NCI-H1048 (cell line): ENCODE measurements around the gene FOXP2.
"Not testable (repeated sequence)": the region's sequence is repeated elsewhere in the genome, so short reads cannot be mapped to it uniquely, and the experiment has no call there.

Source experiments
- DNase-seq: peaks from one replicate; lab custom pipeline; 2025; lab: John Stamatoyannopoulos, UW

The FOXP2 gene

GRCh38 chr7:114504586-114504985 lies 90.0 kb downstream of the FOXP2 start:
- no peak for DNase-seq

DNA sequence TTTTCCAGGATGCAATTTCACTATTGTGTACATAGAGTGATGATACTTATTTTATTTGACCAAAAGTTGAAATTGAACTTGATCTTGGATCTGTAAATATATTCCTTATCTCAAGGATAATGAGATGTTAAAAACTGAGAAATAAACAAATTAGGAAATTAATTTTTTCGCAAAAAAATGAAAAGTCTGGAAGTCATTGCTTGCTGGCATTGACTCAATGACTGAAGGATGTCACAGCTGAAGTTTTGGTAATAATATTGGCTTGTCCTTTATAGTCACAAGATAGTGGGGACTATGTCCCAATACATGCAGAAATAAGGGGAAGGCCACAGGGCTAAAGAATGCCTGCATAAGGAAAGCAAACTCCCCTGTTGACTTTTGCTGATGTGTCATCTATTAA lies 92.8 kb downstream of the FOXP2 start:
- DNase-seq = no peak

DNA sequence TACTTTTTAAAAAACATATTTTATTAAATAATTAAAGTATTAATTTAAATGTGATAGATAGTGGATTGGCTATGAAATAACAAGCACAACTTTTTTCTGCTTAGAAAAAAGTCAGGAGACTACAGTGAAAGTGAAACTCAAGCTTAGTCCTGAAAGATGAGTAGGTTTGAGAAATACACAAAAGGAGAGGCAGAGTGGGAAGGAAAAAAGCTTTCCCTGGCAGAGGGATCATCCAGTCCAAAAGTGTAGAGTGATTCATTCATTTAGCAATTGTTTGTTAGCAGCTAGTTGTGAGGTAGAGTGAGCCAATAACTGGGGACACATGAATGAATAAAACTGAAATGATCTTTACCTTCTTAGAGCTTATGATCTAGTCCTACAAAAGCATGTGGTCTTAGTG lies 93.5 kb downstream of the FOXP2 start:
- no peak for DNase-seq

- DNase-seq = not testable (repeated sequence)
Measured at GRCh38 chr7:114510824-114511223, 96.2 kb downstream of the FOXP2 start.

DNA sequence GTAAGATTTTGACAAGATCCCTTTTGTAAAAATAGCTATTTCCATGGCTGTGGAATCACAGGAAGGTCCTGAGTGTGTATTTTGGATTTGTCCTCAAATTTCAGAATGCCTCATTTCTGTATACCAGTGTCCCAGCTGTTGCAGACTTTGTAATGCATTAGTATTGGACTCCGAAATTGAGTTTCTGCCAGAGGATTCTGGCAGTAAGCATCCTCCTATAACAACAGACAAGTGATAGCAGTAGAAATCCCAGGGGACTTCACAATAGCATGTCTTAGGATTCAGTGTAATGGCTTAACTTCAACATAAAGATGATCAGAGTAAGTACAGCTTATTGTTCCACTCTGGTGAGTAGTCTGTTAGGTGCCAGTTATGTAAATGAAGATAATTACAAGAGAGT lies 104.6 kb downstream of the FOXP2 start:
- DNase-seq = no peak

DNA sequence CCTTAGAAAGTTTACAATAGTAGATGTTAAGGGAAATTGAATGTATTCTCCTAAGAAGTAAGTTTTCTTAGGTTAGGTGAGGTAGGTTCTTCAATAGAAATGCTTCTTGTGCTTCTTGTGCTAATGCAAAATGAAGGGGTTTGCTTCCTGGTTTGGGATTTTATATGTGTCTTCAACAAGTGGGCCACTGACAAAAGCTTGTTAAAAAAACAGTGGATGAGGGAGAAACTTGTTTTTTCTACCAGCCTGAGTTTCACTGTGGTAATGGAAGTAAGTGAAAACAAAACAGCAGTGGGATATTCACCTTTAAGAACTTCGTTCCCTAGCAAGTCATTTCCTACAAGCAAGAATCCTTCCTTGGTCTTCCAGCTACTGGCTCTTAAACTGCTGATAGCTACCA lies 107.5 kb downstream of the FOXP2 start:
- no peak for DNase-seq

DNA sequence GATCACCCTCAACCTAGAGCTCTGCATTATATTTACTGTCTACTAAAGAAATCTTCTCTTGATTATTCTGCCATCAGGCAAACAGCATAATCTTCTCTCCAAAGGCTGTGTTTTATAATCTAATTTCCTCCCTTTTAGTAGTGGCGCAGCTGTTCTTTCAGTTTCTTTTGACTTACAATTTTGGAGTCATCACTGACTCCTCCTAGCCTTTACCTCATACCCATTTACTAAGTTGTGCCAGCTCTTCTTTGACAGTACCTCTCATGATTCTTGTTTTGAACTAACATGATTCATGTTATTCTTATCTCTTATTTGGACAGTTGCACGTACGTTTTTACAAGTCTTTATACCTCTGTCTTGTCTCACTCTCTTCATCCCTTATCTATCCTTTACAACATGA lies 113.0 kb downstream of the FOXP2 start:
- DNase-seq = no peak

GRCh38 chr7:114530057-114530611 lies 115.5 kb downstream of the FOXP2 start:
- DNase-seq = no peak

- no peak for DNase-seq
Measured at GRCh38 chr7:114531326-114531725, 116.7 kb downstream of the FOXP2 start.

GRCh38 chr7:114533131-114533530 lies 118.5 kb downstream of the FOXP2 start:
- DNase-seq = no peak

- no peak for DNase-seq
Measured at GRCh38 chr7:114534953-114535352, 120.3 kb downstream of the FOXP2 start.

DNA sequence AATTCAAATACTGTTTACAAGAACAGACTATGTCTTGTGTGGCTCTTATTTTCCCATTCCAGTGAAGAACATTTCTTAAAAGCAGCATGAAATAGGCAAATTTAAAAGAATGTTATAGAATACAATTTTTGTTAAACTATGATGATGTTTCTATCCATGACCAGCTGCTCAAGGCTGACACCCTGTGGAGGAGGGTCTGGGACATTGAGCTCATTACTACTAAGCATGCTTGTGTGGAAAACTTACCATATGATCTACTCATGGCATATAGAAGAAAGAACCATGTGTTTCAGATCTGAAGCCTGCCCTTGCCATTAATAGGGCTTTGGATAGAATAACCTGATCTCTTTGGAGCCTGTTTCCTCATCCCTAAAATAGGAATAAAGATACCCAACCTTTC lies 125.0 kb downstream of the FOXP2 start:
- DNase-seq = no peak

- DNase-seq = no peak
Measured at GRCh38 chr7:114540291-114540690, 125.7 kb downstream of the FOXP2 start.

- DNase-seq = not testable (repeated sequence)
Measured at GRCh38 chr7:114547346-114547745, 132.7 kb downstream of the FOXP2 start.

- no peak for DNase-seq
Measured at GRCh38 chr7:114548081-114548980, 133.7 kb downstream of the FOXP2 start.

- DNase-seq = no peak
Measured at GRCh38 chr7:114554781-114555537, 140.3 kb downstream of the FOXP2 start.

DNA sequence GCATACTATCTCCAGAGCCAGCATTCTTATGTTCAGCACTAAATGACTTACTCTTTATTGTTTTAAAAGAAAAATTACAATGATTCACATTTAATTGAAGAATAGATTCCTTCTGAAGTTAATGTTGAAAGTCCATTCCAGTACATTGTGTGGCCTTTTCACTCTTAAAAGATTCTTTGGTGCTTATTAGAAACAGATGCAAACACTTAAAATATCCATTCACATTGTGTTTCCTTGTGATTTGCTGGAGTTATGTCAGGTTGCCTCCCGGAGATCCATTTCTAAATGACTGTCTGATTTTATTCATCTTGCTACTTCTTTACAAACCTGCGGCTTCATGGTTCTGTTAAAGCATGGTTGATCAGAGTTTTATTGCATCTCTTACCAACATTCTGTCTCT lies 152.8 kb downstream of the FOXP2 start:
- no peak for DNase-seq

GRCh38 chr7:114569220-114569619 lies 154.6 kb downstream of the FOXP2 start:
- no peak for DNase-seq

DNA sequence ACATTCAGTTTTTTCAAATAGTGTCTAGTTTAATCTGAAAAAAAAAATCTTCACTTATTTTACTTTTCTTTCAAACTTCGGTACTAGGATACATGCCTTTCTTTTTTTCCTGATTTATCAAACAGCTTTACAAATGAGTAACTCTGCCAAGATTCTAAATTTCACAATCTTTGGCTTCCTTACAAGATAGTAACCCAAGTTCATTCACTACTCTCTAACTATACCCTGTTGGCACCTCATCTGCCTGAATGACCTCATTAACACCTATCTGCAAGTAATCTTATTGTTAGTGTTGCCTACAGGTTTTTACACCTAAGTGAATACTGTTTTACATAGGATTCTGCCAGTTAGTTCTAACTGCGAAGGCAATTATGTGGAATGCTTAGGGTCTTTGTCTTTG lies 159.8 kb downstream of the FOXP2 start:
- DNase-seq = no peak

DNA sequence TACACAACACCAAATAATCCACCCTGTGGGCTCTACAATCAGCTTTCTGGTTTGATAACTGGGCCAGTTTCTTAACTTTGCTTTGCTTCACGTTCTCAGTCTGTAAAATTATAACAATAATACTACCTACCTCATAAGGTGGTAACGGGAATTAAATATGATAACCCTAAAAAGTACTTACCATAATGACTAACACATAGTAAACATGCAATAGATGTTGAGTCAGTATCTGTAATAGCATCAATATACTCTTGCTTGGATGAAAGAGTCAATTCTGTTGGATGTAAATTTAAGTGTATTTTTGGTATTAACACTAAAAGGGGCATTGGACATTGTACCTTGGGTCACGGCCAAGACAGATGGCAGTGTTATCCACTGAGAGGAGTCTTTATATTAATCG lies 160.5 kb downstream of the FOXP2 start:
- DNase-seq = no peak

GRCh38 chr7:114580963-114581362 lies 166.3 kb downstream of the FOXP2 start:
- not testable (repeated sequence) for DNase-seq

DNA sequence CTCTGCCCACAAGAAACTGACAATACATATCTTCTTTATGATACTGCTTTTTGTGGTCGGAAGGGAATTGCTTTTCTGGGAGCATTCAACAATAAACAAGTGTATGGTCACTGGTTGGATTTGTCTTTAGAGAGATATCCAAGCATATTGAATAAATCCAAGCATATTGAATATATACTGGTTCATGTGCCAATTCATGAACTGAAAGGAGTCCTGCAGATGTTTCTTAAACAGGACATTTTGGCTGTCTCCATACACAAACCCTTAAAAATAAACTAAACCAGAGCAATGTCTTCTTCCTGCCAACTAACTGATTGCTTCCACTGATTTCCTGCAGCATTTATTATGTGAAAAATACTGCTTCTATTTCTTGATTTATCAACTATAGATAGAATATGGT lies 173.9 kb downstream of the FOXP2 start:
- DNase-seq = no peak

DNA sequence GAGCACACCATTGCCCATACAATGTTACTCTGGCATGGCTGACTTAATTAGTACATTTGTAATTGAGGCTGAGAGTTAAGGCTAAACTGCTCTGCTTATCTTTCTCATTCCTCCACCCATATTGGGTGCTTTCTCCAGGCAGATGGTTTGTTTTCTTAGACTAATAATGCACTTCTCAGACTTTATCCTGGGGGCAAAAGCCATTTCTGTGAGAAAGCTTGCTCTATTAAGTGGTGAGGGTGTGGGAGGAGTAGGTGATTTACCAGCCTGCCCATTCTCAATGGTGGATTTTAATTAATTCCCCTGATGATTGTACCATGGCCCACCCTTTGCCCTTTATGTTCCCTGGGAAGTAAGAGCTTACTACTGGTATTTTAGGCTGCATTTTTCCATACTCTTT lies 174.8 kb downstream of the FOXP2 start:
- no peak for DNase-seq
